WTC11 (cell line): Measurements from ENCODE around the gene PLIN3.

Experiments used
- CBFB ChIP-seq: sonication (generic); formaldehyde crosslinking; IDR thresholded peaks from 2 replicates; pipeline ENCODE4 v1.8.1; 2022; ENCODE audit warnings: mild to moderate bottlenecking, low read depth, missing genetic modification reagents
- CREM ChIP-seq: sonication (generic); formaldehyde crosslinking; IDR thresholded peaks from 2 replicates; pipeline ENCODE4 v1.8.1; 2022; ENCODE audit warnings: mild to moderate bottlenecking, missing genetic modification reagents, moderate library complexity
- ETV6 ChIP-seq: sonication (generic); formaldehyde crosslinking; IDR thresholded peaks from 2 replicates; pipeline ENCODE4 v1.8.1; 2022; ENCODE audit warnings: mild to moderate bottlenecking, missing genetic modification reagents
- FOXJ3 ChIP-seq: sonication (generic); formaldehyde crosslinking; IDR thresholded peaks from 2 replicates; pipeline ENCODE4 v1.9.0; 2021; ENCODE audit warnings: missing genetic modification reagents, mild to moderate bottlenecking, borderline replicate concordance
- GTF2I ChIP-seq: fragments of 250-450 bp; sonication (Bioruptor Pico); conservative IDR thresholded peaks from 2 replicates; pipeline ENCODE4 v1.4.0; 2021; ENCODE audit warnings: mild to moderate bottlenecking
- RELA ChIP-seq: sonication (generic); formaldehyde crosslinking; IDR thresholded peaks from 2 replicates; pipeline ENCODE4 v1.8.1; 2022; ENCODE audit warnings: missing genetic modification reagents, mild to moderate bottlenecking, borderline replicate concordance
- SMAD4 ChIP-seq: sonication (generic); formaldehyde crosslinking; IDR thresholded peaks from 2 replicates; pipeline ENCODE4 v1.8.0; 2022; ENCODE audit warnings: mild to moderate bottlenecking, missing genetic modification reagents
- TEAD1 ChIP-seq: sonication (generic); formaldehyde crosslinking; IDR thresholded peaks from 2 replicates; pipeline ENCODE4 v1.8.0; 2022; ENCODE audit warnings: mild to moderate bottlenecking, missing genetic modification reagents
- TF ChIP-seq, protein P1 (sequence below): sonication (generic); formaldehyde crosslinking; IDR thresholded peaks from 2 replicates; pipeline ENCODE4 v1.8.0; 2022; ENCODE audit warnings: mild to moderate bottlenecking, missing genetic modification reagents
- TF ChIP-seq, protein P2 (sequence below): sonication (generic); formaldehyde crosslinking; IDR thresholded peaks from 2 replicates; pipeline ENCODE4 v1.8.1; 2023; ENCODE audit warnings: mild to moderate bottlenecking, missing genetic modification reagents
- TF ChIP-seq, protein P3 (sequence below): sonication (generic); formaldehyde crosslinking; IDR thresholded peaks from 2 replicates; pipeline ENCODE4 v1.8.1; 2023; ENCODE audit warnings: mild to moderate bottlenecking, missing genetic modification reagents, moderate library complexity
- TF ChIP-seq, protein P4 (sequence below): fragments of 200-600 bp; IDR thresholded peaks from 2 replicates; pipeline ENCODE4 v1.8.0; 2022; ENCODE audit warnings: antibody characterized with exemption
- TF ChIP-seq, protein P5 (sequence below): sonication (generic); formaldehyde crosslinking; IDR thresholded peaks from 2 replicates; pipeline ENCODE4 v1.8.0; 2022; ENCODE audit warnings: mild to moderate bottlenecking, missing genetic modification reagents
- TF ChIP-seq, protein P6 (sequence below): sonication (generic); formaldehyde crosslinking; conservative IDR thresholded peaks from 2 replicates; pipeline ENCODE4 v1.8.1; 2022; ENCODE audit warnings: mild to moderate bottlenecking, missing genetic modification reagents

DNA sequence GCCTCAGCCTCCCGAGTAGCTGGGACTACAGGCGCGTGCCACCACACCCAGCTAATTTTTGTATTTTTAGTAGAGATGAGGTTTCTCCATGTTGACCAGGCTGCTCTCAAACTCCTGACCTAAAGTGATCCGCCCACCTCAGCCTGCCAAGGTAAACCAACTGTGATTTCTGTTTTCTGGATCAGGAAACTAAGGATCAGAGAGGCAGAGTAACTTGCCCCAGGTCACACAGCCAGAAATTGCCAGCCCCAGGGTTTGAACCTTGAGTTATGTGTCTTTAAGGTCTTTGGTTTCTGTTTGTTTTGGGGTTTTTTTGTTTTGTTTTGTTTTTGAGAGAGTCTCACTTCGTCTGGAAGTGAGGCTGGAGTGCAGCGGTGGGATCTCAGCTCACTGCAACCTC, 4.2 kb upstream of the PLIN3 start:
- TF ChIP-seq, protein P1, sequence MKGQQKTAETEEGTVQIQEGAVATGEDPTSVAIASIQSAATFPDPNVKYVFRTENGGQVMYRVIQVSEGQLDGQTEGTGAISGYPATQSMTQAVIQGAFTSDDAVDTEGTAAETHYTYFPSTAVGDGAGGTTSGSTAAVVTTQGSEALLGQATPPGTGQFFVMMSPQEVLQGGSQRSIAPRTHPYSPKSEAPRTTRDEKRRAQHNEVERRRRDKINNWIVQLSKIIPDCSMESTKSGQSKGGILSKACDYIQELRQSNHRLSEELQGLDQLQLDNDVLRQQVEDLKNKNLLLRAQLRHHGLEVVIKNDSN (CRISPR knock-in tag) = no peak
- TF ChIP-seq, protein P2, sequence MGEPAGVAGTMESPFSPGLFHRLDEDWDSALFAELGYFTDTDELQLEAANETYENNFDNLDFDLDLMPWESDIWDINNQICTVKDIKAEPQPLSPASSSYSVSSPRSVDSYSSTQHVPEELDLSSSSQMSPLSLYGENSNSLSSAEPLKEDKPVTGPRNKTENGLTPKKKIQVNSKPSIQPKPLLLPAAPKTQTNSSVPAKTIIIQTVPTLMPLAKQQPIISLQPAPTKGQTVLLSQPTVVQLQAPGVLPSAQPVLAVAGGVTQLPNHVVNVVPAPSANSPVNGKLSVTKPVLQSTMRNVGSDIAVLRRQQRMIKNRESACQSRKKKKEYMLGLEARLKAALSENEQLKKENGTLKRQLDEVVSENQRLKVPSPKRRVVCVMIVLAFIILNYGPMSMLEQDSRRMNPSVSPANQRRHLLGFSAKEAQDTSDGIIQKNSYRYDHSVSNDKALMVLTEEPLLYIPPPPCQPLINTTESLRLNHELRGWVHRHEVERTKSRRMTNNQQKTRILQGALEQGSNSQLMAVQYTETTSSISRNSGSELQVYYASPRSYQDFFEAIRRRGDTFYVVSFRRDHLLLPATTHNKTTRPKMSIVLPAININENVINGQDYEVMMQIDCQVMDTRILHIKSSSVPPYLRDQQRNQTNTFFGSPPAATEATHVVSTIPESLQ (CRISPR knock-in tag) = no peak
- TF ChIP-seq, protein P3, sequence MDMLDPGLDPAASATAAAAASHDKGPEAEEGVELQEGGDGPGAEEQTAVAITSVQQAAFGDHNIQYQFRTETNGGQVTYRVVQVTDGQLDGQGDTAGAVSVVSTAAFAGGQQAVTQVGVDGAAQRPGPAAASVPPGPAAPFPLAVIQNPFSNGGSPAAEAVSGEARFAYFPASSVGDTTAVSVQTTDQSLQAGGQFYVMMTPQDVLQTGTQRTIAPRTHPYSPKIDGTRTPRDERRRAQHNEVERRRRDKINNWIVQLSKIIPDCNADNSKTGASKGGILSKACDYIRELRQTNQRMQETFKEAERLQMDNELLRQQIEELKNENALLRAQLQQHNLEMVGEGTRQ (CRISPR knock-in tag) = no peak
- TF ChIP-seq TEAD1 (CRISPR knock-in tag) (no peak), SMAD4 (CRISPR knock-in tag) (no peak), RELA (CRISPR knock-in tag) (no peak), GTF2I (CRISPR knock-in tag) (no peak), CBFB (no peak), FOXJ3 (no peak), CREM (CRISPR knock-in tag) (no peak), ETV6 (no peak)
- TF ChIP-seq, protein P4, sequence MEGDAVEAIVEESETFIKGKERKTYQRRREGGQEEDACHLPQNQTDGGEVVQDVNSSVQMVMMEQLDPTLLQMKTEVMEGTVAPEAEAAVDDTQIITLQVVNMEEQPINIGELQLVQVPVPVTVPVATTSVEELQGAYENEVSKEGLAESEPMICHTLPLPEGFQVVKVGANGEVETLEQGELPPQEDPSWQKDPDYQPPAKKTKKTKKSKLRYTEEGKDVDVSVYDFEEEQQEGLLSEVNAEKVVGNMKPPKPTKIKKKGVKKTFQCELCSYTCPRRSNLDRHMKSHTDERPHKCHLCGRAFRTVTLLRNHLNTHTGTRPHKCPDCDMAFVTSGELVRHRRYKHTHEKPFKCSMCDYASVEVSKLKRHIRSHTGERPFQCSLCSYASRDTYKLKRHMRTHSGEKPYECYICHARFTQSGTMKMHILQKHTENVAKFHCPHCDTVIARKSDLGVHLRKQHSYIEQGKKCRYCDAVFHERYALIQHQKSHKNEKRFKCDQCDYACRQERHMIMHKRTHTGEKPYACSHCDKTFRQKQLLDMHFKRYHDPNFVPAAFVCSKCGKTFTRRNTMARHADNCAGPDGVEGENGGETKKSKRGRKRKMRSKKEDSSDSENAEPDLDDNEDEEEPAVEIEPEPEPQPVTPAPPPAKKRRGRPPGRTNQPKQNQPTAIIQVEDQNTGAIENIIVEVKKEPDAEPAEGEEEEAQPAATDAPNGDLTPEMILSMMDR = no peak
- TF ChIP-seq, protein P5, sequence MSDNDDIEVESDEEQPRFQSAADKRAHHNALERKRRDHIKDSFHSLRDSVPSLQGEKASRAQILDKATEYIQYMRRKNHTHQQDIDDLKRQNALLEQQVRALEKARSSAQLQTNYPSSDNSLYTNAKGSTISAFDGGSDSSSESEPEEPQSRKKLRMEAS (CRISPR knock-in tag) = no peak
- TF ChIP-seq, protein P6, sequence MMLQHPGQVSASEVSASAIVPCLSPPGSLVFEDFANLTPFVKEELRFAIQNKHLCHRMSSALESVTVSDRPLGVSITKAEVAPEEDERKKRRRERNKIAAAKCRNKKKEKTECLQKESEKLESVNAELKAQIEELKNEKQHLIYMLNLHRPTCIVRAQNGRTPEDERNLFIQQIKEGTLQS = no peak
